ENCODE measurements around the gene TTLL7.

DNA sequence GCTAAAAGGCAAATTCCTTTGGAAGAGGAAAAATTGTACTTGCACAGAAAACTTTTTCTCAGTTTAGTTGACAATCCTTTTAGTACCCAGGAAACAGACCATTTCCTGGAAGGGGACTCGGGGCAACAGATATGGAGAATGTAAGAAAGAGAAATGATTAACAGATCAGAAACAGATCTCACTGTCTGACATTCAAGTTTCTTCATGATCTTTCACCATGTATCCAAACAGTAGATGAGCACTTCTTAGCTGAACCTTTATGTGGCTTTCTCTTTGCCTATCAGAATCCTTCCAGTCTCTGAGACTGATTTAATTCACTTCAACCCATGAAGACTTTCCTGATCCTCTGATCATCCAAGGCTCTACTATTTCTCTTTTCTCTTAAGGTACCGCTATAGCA is 2.7 kb downstream of the TTLL7 start:
- TF ChIP-seq, protein P1, sequence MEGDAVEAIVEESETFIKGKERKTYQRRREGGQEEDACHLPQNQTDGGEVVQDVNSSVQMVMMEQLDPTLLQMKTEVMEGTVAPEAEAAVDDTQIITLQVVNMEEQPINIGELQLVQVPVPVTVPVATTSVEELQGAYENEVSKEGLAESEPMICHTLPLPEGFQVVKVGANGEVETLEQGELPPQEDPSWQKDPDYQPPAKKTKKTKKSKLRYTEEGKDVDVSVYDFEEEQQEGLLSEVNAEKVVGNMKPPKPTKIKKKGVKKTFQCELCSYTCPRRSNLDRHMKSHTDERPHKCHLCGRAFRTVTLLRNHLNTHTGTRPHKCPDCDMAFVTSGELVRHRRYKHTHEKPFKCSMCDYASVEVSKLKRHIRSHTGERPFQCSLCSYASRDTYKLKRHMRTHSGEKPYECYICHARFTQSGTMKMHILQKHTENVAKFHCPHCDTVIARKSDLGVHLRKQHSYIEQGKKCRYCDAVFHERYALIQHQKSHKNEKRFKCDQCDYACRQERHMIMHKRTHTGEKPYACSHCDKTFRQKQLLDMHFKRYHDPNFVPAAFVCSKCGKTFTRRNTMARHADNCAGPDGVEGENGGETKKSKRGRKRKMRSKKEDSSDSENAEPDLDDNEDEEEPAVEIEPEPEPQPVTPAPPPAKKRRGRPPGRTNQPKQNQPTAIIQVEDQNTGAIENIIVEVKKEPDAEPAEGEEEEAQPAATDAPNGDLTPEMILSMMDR (IDR thresholded peaks at IDR 0.05): no peak
- TF ChIP-seq POLR2A (IDR thresholded peaks at IDR 0.05): no peak

Data from vagina (tissue), 2 donors.